A673 (cell line): Measurements from ENCODE around the gene ATP2B2.

Experiments used
- CTCF ChIP-seq: fragments of 300-800, 200-600 bp; sonication (generic); conservative IDR thresholded peaks from 2 replicates; pipeline ENCODE4 v1.5.1; 2017; ENCODE audit warnings: low read depth, mild to moderate bottlenecking, antibody characterized with exemption, low read length, moderate library complexity, mixed read lengths
- EZH2 ChIP-seq: fragments of 200-600 bp; sonication (generic); IDR thresholded peaks from 2 replicates; pipeline ENCODE4 v1.6.1; 2017; ENCODE audit warnings: borderline replicate concordance, low read depth, mild to moderate bottlenecking, mixed read lengths, antibody characterized with exemption, low read length; ENCODE audit not compliant: poor library complexity, severe bottlenecking

GRCh38 chr3:10510743-10511432 lies 5.5 kb upstream of the ATP2B2 start:
- TF ChIP-seq CTCF (no peak), EZH2 (no peak)
